Osteoblast (primary cell): ENCODE measurements around the gene CNDP1. TPM values are rescaled to one million over a fixed set of nuclear protein-coding genes. Genes with fewer than 3 reads are reported as not detected.

ENCODE experiments used
- DNase-seq: peaks from one replicate; pipeline ENCODE4 v3.0.0; 2011; ENCODE audit warnings: low spot score, mixed read lengths; ENCODE audit not compliant: insufficient read length; ENCODE audit errors: missing footprints
- H2AFZ ChIP-seq: 2 replicates; pipeline ENCODE4 v1.6.0; 2011; ENCODE audit warnings: mild to moderate bottlenecking, low read length
- H3K27ac ChIP-seq: 2 replicates; pipeline ENCODE4 v1.5.1; 2011; ENCODE audit warnings: mild to moderate bottlenecking, low read depth, low read length, moderate library complexity
- H3K27me3 ChIP-seq: 2 replicates; pipeline ENCODE4 v1.6.0; 2012; ENCODE audit warnings: mild to moderate bottlenecking, control low read depth, inconsistent platforms, low read length, moderate library complexity; ENCODE audit not compliant: insufficient read depth
- H3K36me3 ChIP-seq: 2 replicates; pipeline ENCODE4 v1.5.1; 2011; ENCODE audit warnings: mild to moderate bottlenecking, low read length, control low read depth, moderate library complexity; ENCODE audit not compliant: insufficient read depth
- H3K4me1 ChIP-seq: 2 replicates; pipeline ENCODE4 v1.5.1; 2011; ENCODE audit warnings: mild to moderate bottlenecking, low read length, control low read depth, moderate library complexity; ENCODE audit not compliant: insufficient read depth
- H3K4me2 ChIP-seq: 2 replicates; pipeline ENCODE4 v1.6.0; 2011; ENCODE audit warnings: mild to moderate bottlenecking, low read length; ENCODE audit not compliant: insufficient read depth
- H3K4me3 ChIP-seq: fragments of 200-600 bp; sonication (generic); 3 replicates; pipeline ENCODE4 v1.5.1; 2012; ENCODE audit warnings: mild to moderate bottlenecking, low read length, inconsistent platforms; ENCODE audit not compliant: insufficient read depth
- H3K79me2 ChIP-seq: 2 replicates; pipeline ENCODE4 v1.6.0; 2012; ENCODE audit warnings: mild to moderate bottlenecking, low read length, control low read depth, inconsistent platforms; ENCODE audit not compliant: insufficient read depth
- H3K9me3 ChIP-seq: 2 replicates; pipeline ENCODE4 v1.5.1; 2011; ENCODE audit warnings: low read depth, low read length, control low read depth
- H4K20me1 ChIP-seq: 2 replicates; pipeline ENCODE4 v1.6.0; 2012; ENCODE audit warnings: mild to moderate bottlenecking, low read length, control low read depth; ENCODE audit not compliant: insufficient read depth
- CTCF ChIP-seq: IDR thresholded peaks from 2 replicates; pipeline ENCODE4 v1.5.1; 2011; ENCODE audit warnings: mild to moderate bottlenecking, low read depth, low read length, moderate library complexity; ENCODE audit errors: extremely low read depth
- total RNA-seq: library from RNA; depleted of rRNA; stranded (reverse); fragments of >200 nt; gene quantifications from 2 replicates; pipeline ENCODE4 v1.2.3, GENCODE V29; 2012

Gene CNDP1
- total RNA-seq, 1 donor, result not detected

GRCh38 chr18:74609535-74609934, 75.2 kb downstream of the CNDP1 start:
- Histone ChIP-seq H3K4me2 (no peak overlapping the region), H3K79me2 (peaks cover 44% of the 10 kb centered on the region), H3K27me3 (no peaks in the 10 kb centered on the region), H4K20me1 (peaks cover 5% of the 10 kb centered on the region), H3K36me3 (no peaks in the 10 kb centered on the region), H2AFZ (no peak overlapping the region), H3K27ac (peak overlapping the region; percentile 24), H3K4me1 (peaks cover 3% of the 10 kb centered on the region), H3K9me3 (no peaks in the 10 kb centered on the region), H3K4me3 (no peak overlapping the region)
- DNase-seq, result no peak
- TF ChIP-seq CTCF, result no peak

DNA sequence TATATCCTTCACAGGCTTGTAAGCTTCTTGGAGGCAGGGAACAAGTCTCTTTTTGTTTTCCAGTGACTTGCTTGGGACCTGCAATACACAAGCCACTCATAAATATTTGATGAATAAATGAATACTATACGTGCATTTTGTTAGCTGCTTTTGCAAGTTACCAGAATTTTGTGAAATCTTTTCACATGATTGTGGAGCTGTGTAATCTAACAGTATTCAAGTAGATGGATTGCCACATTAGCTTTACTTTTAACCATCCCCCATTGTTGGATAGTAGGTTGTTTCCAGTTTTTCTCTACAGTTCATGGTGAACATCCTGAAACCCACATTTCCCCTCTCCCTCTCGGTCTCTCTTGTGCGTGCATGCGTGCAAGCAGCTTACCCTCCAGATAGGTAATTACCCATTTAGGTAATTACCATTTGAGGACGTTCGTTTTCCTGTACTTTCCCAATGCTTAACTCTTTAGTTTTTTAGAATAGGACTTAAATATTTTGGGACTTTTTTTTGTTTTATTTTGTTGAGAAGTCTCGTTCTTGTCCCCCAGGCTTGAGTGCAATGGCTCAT, 75.8 kb downstream of the CNDP1 start:
- Histone ChIP-seq H3K4me2 (no peak overlapping the region), H4K20me1 (peaks cover 5% of the 10 kb centered on the region), H3K9me3 (no peaks in the 10 kb centered on the region), H2AFZ (no peak overlapping the region), H3K79me2 (peaks cover 43% of the 10 kb centered on the region), H3K36me3 (no peaks in the 10 kb centered on the region), H3K27ac (peak overlapping the region; percentile 6), H3K27me3 (no peaks in the 10 kb centered on the region), H3K4me3 (no peak overlapping the region), H3K4me1 (peaks cover 3% of the 10 kb centered on the region)
- no peak for DNase-seq
- no peak for TF ChIP-seq CTCF

DNA sequence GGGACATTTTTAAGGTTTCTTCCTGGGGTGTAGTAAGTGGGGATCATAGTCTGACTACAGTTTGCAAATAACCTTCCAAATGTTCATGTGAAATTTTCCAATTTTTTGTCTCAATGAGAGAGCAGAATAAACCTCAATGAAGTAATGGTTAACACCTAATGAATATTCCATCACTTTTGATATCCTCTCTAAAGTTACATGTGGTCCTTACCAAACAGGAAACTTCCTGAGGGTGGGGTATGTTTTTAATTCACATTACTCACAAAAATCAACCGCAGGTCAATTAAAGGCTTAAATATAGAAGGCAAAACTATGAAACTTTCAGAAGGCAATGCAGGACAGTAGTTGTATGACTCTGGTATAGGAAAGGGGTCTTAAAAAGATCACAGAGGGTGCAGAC, 76.6 kb downstream of the CNDP1 start:
- no peak for DNase-seq
- TF ChIP-seq CTCF, result no peak
- Histone ChIP-seq H2AFZ (no peak overlapping the region), H3K79me2 (peaks cover 38% of the 10 kb centered on the region), H3K27ac (no peak overlapping the region), H3K27me3 (no peaks in the 10 kb centered on the region), H3K4me1 (peaks cover 3% of the 10 kb centered on the region), H3K4me3 (no peak overlapping the region), H3K4me2 (no peak overlapping the region), H3K9me3 (no peaks in the 10 kb centered on the region), H3K36me3 (no peaks in the 10 kb centered on the region), H4K20me1 (peaks cover 5% of the 10 kb centered on the region)

- H4K20me1 ChIP-seq, result peaks cover 5% of the 10 kb centered on the region
- H3K36me3 ChIP-seq, result no peaks in the 10 kb centered on the region
- no peak for DNase-seq
- H3K27ac ChIP-seq, result no peak overlapping the region
- H3K9me3 ChIP-seq, result no peaks in the 10 kb centered on the region
- peaks cover 38% of the 10 kb centered on the region for H3K79me2 ChIP-seq
- H2AFZ ChIP-seq, result no peak overlapping the region
- no peak overlapping the region for H3K4me2 ChIP-seq
- H3K4me1 ChIP-seq, result peaks cover 3% of the 10 kb centered on the region
- TF ChIP-seq CTCF, result no peak
- H3K4me3 ChIP-seq, result no peak overlapping the region
- no peaks in the 10 kb centered on the region for H3K27me3 ChIP-seq
Measured at GRCh38 chr18:74611765-74612164, 77.5 kb downstream of the CNDP1 start.
